Suprapubic skin (tissue), 4 donors: ENCODE data around the gene SERINC1. TPM values are rescaled to one million over a fixed set of nuclear protein-coding genes. Genes with fewer than 3 reads are reported as not detected.

Experiments
- DNase-seq, 2 donors: peaks; one replicate each; pipeline ENCODE4 v3.0.0-alpha.2; 2019; ENCODE audit warnings: low spot score in 2 of 2
- H3K27ac ChIP-seq: fragments of 200-600 bp; sonication (generic); one replicate; pipeline ENCODE4 v1.5.1; 2019
- H3K27me3 ChIP-seq: fragments of 200-600 bp; sonication (generic); one replicate; pipeline ENCODE4 v1.5.1; 2019
- H3K36me3 ChIP-seq: fragments of 200-600 bp; sonication (generic); one replicate; pipeline ENCODE4 v1.5.1; 2019
- H3K4me1 ChIP-seq: fragments of 200-600 bp; sonication (generic); one replicate; pipeline ENCODE4 v1.5.1; 2019
- H3K4me3 ChIP-seq: fragments of 200-600 bp; sonication (generic); one replicate; pipeline ENCODE4 v1.5.1; 2019; ENCODE audit warnings: mild to moderate bottlenecking
- H3K9me3 ChIP-seq: fragments of 200-600 bp; sonication (generic); one replicate; pipeline ENCODE4 v1.5.1; 2019
- CTCF ChIP-seq, 2 donors: fragments of 200-600 bp in 1 of 2; fragments of 450-650 bp in 1 of 2; sonication (generic) in 1 of 2; IDR thresholded peaks; one replicate each; pipeline ENCODE4 v1.5.1; 2016 to 2019; ENCODE audit warnings: antibody characterized with exemption in 2 of 2, mild to moderate bottlenecking in 1 of 2, moderate library complexity in 1 of 2
- EP300 ChIP-seq: sonication (generic); formaldehyde crosslinking; IDR thresholded peaks from one replicate; pipeline ENCODE4 v1.6.1; 2017; ENCODE audit warnings: antibody characterized with exemption
- POLR2A ChIP-seq, 2 donors: fragments of 450-650 bp; IDR thresholded peaks; one replicate each; pipeline ENCODE4 v1.6.1; 2017; ENCODE audit warnings: antibody characterized with exemption in 2 of 2, mild to moderate bottlenecking in 2 of 2, moderate library complexity in 2 of 2
- POLR2AphosphoS5 ChIP-seq, 3 donors: sonication (generic); formaldehyde crosslinking; IDR thresholded peaks; one replicate each; pipeline ENCODE4 v1.6.1; 2017; ENCODE audit warnings: antibody characterized with exemption in 3 of 3
- WGBS: methylation state at CpG from one replicate; pipeline ENCODE4 v1.1.5; 2018; 5-methylcytosine and 5-hydroxymethylcytosine counted together
- total RNA-seq, 4 donors: library from RNA; depleted of rRNA; stranded (reverse); fragments of >200 nt; gene quantifications; one replicate each; pipeline ENCODE4 v1.1.0, GENCODE V29; 2016

Gene SERINC1
- total RNA-seq, 4 donors from 2014 or later: 107 to 132 (median 119) TPM

DNA sequence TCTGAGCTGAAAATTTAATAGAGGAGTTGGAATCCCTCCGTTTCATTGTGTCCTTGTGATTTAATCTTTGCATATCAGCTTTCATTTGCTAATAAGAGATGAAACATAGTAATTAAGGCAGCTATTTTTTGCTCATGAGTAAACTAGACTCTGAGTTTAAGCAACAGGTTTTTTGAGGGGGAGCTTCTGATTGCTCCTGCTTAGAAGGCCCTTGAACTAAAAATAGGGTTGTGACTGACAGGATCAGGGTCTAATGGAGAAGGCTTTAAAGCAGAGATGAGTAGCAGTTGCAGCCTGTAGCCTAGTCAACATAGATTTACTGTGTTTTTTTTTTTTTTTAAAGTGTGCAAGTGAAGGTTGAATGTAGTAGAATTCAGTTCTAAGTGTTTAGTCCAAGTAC, 54.8 kb downstream of the SERINC1 start:
- peaks cover 22% of the 10 kb centered on the region for H3K36me3 ChIP-seq
- H3K9me3 ChIP-seq: no peaks in the 10 kb centered on the region
- H3K4me1 ChIP-seq: no peaks in the 10 kb centered on the region
- TF ChIP-seq CTCF (IDR thresholded peaks at IDR 0.05): no peak
- no peak for TF ChIP-seq POLR2A (IDR thresholded peaks at IDR 0.05)
- TF ChIP-seq EP300: no peak
- TF ChIP-seq POLR2AphosphoS5 (IDR thresholded peaks at IDR 0.05): no peak
- WGBS: 94% methylated on average over 1 of the region's 1 CpG
- no peak overlapping the region for H3K27ac ChIP-seq
- H3K4me3 ChIP-seq: no peak overlapping the region
- no peaks in the 10 kb centered on the region for H3K27me3 ChIP-seq
- no peak for DNase-seq

DNA sequence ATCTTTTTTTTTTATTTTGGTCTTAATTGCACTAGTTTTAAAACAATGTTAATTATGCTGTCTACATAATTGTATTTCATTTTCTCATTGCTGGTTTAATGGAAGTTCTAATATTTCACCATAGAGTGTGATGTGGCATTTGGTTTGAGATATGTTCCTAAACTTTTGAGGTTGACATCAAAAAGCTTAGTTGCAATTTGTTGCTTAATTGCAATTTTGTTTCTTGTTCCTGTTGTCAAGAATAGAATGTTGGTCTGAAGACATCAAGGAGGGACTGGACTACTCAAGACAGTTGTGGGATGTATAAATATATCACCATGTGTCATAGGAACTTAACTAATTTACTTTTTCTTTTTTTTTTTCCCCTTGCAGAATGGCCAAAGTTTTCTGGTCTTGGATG, 59.6 kb downstream of the SERINC1 start:
- Histone ChIP-seq H3K27ac (no peak overlapping the region), H3K9me3 (no peaks in the 10 kb centered on the region), H3K4me3 (no peak overlapping the region), H3K4me1 (no peaks in the 10 kb centered on the region), H3K36me3 (peaks cover 5% of the 10 kb centered on the region), H3K27me3 (no peaks in the 10 kb centered on the region)
- no peak for DNase-seq
- no peak for TF ChIP-seq POLR2AphosphoS5 (IDR thresholded peaks at IDR 0.05)
- no peak for TF ChIP-seq CTCF (IDR thresholded peaks at IDR 0.05)
- TF ChIP-seq POLR2A (IDR thresholded peaks at IDR 0.05): no peak
- TF ChIP-seq EP300: no peak

- Histone ChIP-seq H3K27me3 (no peaks in the 10 kb centered on the region), H3K27ac (no peak overlapping the region), H3K4me1 (no peaks in the 10 kb centered on the region), H3K36me3 (peaks cover 2% of the 10 kb centered on the region), H3K4me3 (no peak overlapping the region), H3K9me3 (no peaks in the 10 kb centered on the region)
- TF ChIP-seq POLR2AphosphoS5 (IDR thresholded peaks at IDR 0.05) (no peak), EP300 (no peak), POLR2A (IDR thresholded peaks at IDR 0.05) (no peak), CTCF (IDR thresholded peaks at IDR 0.05) (no peak)
- WGBS: 70% methylated on average over 6 of the region's 6 CpGs
- DNase-seq: no peak
Measured at GRCh38 chr6:122408702-122409458, 62.7 kb downstream of the SERINC1 start.

GRCh38 chr6:122408240-122408639, 63.4 kb downstream of the SERINC1 start:
- Histone ChIP-seq H3K27ac (no peak overlapping the region), H3K27me3 (no peaks in the 10 kb centered on the region), H3K9me3 (no peaks in the 10 kb centered on the region), H3K36me3 (no peaks in the 10 kb centered on the region), H3K4me3 (no peak overlapping the region), H3K4me1 (no peaks in the 10 kb centered on the region)
- no peak for DNase-seq
- 63% methylated on average over 1 of the region's 1 CpG for WGBS
- TF ChIP-seq POLR2AphosphoS5 (IDR thresholded peaks at IDR 0.05) (no peak), CTCF (IDR thresholded peaks at IDR 0.05) (no peak), POLR2A (IDR thresholded peaks at IDR 0.05) (no peak), EP300 (no peak)

GRCh38 chr6:122407712-122408111, 63.9 kb downstream of the SERINC1 start:
- Histone ChIP-seq H3K4me1 (no peaks in the 10 kb centered on the region), H3K27me3 (no peaks in the 10 kb centered on the region), H3K27ac (no peak overlapping the region), H3K4me3 (no peak overlapping the region), H3K36me3 (no peaks in the 10 kb centered on the region), H3K9me3 (no peaks in the 10 kb centered on the region)
- no peak for DNase-seq
- WGBS: 65% methylated on average over 4 of the region's 4 CpGs
- no peak for TF ChIP-seq EP300
- no peak for TF ChIP-seq POLR2A (IDR thresholded peaks at IDR 0.05)
- no peak for TF ChIP-seq CTCF (IDR thresholded peaks at IDR 0.05)
- no peak for TF ChIP-seq POLR2AphosphoS5 (IDR thresholded peaks at IDR 0.05)
